ENCODE data around the gene NUP160.

DNA sequence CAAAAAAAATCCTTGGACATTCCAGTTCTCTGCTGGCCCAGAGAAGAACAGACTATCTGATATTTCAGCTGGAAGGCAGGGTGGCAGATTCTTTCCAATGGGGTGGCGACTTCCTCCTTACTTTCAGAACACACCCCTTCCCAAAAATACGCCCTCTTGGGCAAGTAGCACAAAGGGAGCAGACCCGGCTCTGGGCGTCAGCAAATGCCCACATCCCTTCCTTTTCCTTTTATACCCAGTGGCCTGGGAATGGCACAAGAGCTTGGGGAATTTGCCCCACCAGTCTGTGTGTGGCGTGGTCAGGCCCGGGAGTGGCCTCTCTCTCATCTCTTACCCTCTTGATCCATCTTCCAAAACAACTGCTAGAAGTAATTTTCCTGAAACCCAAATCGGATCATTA is 33.0 kb upstream of the NUP160 start:
- TF ChIP-seq POLR2AphosphoS5 (IDR thresholded peaks at IDR 0.05; ENCODE audit: low read depth, low read length) (no peak), TCF7L2 (IDR thresholded peaks at IDR 0.05; ENCODE audit: low read depth, low read length) (no peak)
- TF ChIP-seq, protein P1, sequence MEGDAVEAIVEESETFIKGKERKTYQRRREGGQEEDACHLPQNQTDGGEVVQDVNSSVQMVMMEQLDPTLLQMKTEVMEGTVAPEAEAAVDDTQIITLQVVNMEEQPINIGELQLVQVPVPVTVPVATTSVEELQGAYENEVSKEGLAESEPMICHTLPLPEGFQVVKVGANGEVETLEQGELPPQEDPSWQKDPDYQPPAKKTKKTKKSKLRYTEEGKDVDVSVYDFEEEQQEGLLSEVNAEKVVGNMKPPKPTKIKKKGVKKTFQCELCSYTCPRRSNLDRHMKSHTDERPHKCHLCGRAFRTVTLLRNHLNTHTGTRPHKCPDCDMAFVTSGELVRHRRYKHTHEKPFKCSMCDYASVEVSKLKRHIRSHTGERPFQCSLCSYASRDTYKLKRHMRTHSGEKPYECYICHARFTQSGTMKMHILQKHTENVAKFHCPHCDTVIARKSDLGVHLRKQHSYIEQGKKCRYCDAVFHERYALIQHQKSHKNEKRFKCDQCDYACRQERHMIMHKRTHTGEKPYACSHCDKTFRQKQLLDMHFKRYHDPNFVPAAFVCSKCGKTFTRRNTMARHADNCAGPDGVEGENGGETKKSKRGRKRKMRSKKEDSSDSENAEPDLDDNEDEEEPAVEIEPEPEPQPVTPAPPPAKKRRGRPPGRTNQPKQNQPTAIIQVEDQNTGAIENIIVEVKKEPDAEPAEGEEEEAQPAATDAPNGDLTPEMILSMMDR (IDR thresholded peaks at IDR 0.05) = no peak
- TF ChIP-seq, protein P2, sequence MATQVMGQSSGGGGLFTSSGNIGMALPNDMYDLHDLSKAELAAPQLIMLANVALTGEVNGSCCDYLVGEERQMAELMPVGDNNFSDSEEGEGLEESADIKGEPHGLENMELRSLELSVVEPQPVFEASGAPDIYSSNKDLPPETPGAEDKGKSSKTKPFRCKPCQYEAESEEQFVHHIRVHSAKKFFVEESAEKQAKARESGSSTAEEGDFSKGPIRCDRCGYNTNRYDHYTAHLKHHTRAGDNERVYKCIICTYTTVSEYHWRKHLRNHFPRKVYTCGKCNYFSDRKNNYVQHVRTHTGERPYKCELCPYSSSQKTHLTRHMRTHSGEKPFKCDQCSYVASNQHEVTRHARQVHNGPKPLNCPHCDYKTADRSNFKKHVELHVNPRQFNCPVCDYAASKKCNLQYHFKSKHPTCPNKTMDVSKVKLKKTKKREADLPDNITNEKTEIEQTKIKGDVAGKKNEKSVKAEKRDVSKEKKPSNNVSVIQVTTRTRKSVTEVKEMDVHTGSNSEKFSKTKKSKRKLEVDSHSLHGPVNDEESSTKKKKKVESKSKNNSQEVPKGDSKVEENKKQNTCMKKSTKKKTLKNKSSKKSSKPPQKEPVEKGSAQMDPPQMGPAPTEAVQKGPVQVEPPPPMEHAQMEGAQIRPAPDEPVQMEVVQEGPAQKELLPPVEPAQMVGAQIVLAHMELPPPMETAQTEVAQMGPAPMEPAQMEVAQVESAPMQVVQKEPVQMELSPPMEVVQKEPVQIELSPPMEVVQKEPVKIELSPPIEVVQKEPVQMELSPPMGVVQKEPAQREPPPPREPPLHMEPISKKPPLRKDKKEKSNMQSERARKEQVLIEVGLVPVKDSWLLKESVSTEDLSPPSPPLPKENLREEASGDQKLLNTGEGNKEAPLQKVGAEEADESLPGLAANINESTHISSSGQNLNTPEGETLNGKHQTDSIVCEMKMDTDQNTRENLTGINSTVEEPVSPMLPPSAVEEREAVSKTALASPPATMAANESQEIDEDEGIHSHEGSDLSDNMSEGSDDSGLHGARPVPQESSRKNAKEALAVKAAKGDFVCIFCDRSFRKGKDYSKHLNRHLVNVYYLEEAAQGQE (IDR thresholded peaks at IDR 0.05; ENCODE audit: insufficient read depth in 1 of 2, low read depth in 2 of 2, low read length in 1 of 2) = no peak

Measured in Panc1 (cell line).